HG03457 (cell line): ENCODE data around the gene CNTNAP2.

Source experiments
- ATAC-seq: cut with Tn5 transposase; IDR thresholded peaks from one replicate; pipeline ENCODE4 v1.9.1; 2021; ENCODE audit warnings: moderate number of reproducible peaks; ENCODE audit not compliant: unreplicated experiment

Gene CNTNAP2

DNA sequence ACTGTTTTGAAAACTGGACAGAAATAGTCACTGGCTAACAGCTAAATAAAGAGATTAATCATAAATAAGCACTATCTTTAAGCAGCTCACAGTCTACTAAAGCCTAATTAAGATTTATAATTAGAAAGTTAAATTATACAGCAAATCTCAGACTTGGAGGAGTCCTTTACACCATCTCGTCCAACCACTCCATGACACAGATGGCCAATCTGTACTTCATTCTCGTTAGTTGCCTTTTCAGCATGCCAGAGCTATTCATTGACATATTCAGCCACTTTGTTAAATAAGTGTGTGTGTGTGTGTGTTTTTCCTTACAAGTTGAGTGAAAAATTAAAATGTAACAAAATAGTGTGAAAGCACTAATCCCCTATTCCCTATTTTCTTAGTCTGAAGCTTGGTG lies 1066.7 kb downstream of the CNTNAP2 start:
- no peak for ATAC-seq

- no peak for ATAC-seq
Observed at GRCh38 chr7:147188467-147188866, 1071.9 kb downstream of the CNTNAP2 start.

GRCh38 chr7:147193476-147193875 lies 1076.9 kb downstream of the CNTNAP2 start:
- ATAC-seq, result no peak

DNA sequence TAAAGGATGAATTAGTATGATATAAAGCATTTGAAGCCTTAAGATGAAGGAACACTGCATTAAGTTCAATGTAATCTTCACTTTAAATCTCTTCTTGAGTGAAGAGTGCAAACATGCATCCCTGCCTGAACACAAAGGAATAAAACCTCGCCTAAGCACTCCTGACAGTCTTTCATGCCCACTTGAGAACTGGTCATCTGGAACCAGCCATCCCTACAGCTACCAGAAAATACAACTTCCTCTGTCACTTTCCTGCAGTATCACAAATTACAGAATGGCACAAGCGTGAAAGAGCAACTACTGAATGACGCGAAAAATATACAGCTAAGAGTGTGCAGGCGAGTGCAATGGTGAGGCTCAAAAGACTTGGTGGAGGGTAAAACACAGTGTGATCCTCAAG lies 1079.9 kb downstream of the CNTNAP2 start:
- no peak for ATAC-seq

DNA sequence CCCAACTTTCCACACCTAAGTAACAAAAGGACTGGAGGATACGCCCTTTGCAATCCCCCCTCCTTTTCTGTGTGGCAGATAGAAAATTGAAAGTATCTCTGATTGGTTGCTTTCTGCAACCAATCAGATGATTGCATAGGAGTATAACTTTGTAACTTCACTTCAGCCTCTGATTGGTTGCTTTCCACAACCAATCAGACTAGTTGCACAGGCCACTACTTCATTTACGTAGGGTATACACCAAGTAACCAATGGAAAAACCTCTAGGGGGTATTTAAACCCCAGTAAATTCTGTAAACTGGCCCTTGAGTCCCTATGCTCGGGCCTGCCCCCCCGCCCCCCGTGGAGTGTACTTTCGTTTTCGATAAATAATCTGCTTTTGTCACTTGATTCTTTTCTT lies 1080.4 kb downstream of the CNTNAP2 start:
- ATAC-seq, result no peak

- ATAC-seq, result no peak
Observed at GRCh38 chr7:147199868-147200267, 1083.3 kb downstream of the CNTNAP2 start.

GRCh38 chr7:147207988-147208387 lies 1091.4 kb downstream of the CNTNAP2 start:
- ATAC-seq, result no peak

GRCh38 chr7:147231275-147231674 lies 1114.7 kb downstream of the CNTNAP2 start:
- no peak for ATAC-seq

DNA sequence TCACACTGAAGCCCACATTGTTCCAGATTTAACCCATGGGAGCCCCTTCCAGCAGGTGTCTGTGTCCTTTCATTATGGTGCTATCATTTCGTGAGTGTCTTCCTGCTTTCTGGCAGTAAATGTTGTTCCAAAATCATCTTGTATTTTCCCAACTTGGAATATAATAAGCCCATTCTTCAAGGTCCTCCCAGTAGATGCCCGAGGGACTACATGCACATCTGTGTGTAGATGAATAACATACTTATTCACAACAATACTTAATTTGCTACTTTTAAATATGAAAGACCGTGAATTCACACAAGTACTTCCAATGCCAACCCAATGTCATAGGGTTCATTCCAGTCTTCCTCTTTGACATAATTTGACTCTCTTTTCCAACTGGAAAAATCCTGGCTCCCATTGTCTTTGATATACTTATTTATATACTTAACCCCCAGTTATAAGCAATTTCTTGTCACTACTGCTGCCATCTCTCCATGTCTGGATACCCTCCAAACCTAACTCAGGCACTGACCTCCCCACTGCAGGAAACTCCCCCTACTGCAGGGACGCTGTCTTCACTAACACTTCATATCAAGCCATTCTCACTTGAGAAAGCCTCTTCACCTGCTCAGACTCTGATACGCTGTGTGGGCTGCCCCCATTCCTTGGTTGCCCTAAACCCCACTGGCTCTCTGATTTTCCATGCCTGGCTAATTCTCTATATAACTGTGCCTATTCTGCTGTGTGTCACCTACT lies 1119.2 kb downstream of the CNTNAP2 start:
- ATAC-seq, result no peak

GRCh38 chr7:147240468-147240867 lies 1123.9 kb downstream of the CNTNAP2 start:
- ATAC-seq, result no peak

DNA sequence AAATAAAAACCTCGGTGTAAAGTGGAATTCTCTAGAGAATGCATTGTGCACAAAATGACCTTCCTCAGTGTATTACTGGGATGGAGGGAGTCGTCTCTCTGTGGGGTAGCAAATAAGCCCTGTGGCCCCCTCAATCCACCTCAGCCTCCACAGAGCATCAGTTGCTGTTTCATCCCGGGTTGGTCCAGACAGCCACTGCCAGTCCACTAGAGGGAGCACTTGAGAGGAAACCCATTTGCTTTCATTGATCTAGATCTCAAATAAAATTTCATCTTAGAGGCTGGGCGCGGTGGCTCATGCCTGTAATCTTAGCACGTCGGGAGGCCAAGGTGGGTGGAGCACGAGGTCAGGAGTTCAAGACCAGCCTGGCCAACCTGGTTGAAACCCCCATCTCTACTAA lies 1128.7 kb downstream of the CNTNAP2 start:
- ATAC-seq, result no peak

GRCh38 chr7:147249956-147250355 lies 1133.4 kb downstream of the CNTNAP2 start:
- ATAC-seq, result no peak

- ATAC-seq, result no peak
Observed at GRCh38 chr7:147251751-147252325, 1135.2 kb downstream of the CNTNAP2 start.

- no peak for ATAC-seq
Observed at GRCh38 chr7:147261693-147262092, 1145.1 kb downstream of the CNTNAP2 start.

DNA sequence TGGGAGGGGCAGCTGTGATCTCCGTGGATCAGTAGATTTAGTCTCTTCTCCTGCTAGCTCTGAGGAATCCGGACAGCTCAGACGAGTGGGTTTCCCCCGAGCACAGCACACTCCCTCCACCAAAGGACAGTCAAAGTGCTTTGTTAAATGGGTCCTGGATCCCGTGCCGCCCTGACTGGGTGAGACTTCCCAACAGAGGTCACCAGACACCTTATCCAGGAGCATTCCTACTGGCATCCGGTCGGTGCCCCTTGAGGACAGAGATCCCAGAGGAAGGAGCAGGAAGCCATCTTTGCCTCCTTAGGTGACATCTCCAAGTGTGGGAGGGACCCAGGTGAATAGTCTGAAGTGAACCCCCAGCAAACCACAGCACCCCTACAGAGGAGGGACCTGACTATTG lies 1148.9 kb downstream of the CNTNAP2 start:
- ATAC-seq, result no peak

DNA sequence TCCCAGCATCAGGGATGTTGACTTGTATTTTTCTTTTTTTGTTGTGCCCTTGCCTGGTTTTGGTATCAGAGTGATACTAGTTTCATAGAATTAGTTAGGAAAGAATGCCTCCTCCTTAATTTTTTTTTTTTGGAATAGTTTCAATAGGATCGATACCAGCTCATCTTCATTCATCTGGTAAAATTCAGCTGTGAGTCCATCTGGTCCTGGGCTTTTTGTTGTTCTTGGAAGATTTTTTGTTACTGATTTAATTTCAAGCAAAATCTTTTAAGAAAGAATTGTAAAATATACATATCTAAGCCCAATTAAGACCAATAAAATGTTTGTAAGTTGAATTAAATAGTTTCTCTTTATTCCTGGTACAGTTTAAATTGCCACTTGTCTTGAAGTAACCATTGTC lies 1159.5 kb downstream of the CNTNAP2 start:
- no peak for ATAC-seq

GRCh38 chr7:147276783-147277370 lies 1160.3 kb downstream of the CNTNAP2 start:
- ATAC-seq, result no peak

DNA sequence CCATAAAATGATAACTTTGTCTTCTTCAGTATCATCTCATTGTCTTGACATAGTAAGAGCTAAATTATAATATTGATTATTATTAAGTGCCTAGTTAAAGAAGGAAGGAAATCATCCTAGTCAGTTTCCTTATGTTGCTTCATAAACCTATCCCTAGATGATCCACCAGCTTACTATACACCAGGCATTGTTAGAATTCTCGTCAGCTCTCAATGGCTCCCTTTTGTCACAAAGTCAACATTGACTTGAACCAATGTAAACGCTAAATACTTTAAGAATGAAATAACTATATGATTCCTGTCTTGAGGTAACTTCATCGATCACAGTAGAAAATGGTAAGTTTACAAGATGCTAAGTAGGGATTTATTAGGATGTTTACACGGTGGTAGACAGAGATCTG lies 1162.9 kb downstream of the CNTNAP2 start:
- ATAC-seq, result no peak

DNA sequence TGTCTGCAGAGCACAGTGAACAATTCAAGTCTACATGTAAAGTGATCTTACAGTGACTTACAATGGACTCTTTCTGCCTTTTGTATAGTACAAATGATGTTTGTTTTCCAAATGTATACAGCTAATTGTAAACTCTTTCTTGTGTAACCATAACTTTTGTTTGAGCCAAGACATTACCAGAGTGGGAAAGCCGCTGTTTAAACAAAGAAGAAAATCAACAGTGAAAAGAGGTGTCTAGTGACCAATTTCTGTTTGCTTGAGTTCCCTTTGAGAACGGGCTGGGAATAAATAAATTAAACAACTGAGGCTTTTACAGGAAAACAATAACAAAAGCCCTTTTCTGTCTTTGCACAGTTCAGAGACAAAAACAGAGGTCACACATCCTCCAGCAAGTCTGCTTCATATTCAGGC lies 1163.4 kb downstream of the CNTNAP2 start:
- no peak for ATAC-seq

- ATAC-seq, result no peak
Observed at GRCh38 chr7:147282204-147282603, 1165.6 kb downstream of the CNTNAP2 start.

DNA sequence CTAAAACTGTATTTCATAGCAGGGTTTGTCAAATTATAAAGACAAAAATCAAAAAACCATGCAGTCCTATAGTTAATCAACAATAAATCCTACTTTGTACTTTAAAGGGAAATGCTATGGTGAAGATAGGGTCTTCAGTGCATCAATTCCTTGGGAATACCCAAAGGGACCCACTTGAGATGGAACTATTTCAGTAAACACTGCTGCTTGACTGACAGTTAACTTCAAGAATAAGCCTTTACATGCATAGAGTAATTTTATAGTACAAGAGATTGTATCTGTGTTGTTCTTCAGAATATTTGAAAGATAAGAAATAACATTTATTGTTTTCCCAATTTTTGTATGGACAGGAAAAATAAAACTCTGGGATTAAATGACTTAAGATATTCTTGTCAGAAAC lies 1179.6 kb downstream of the CNTNAP2 start:
- ATAC-seq, result no peak

DNA sequence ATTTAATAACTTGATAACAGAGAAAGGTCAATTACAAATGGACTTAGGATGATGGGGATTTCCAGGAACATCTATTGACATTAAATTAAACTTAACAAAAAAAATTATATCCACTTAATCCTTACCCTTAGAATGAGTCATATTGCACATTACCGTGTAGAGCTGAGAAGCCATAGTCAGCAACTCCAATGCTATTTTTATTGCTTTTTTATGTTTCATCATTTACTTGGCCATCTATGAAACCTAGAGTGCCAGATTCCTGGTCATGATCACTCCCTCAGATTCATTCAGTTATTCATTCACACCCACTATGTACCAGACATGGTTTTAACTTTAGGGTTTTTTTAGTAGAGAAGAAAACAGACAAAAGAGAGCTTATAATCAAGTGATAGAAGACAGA lies 1180.4 kb downstream of the CNTNAP2 start:
- ATAC-seq, result no peak
